ENCODE results near the gene RAB29. TPM values are rescaled to one million over a fixed set of nuclear protein-coding genes. Genes with fewer than 3 reads are reported as not detected.

Gene RAB29
- total and polyA plus RNA-seq, 2 experiments from 2014 or later = 16.8 to 18.1 TPM

- Histone ChIP-seq H3F3A (ENCODE audit: insufficient read depth) (no peaks in the 10 kb centered on the region), H4K20me1 (ENCODE audit: insufficient read depth) (no peaks in the 10 kb centered on the region)
These were observed 26.8 kb upstream of the RAB29 start for GRCh38 chr1:205802060-205802459.

GRCh38 chr1:205800981-205801703, 25.9 kb upstream of the RAB29 start:
- peaks cover 14% of the 10 kb centered on the region for H3K4me1 ChIP-seq (ENCODE audit: insufficient read depth)
- no peak overlapping the region for H3K4me2 ChIP-seq (ENCODE audit: unreplicated experiment)
- no peak overlapping the region for H3K4me3 ChIP-seq
- H4K20me1 ChIP-seq (ENCODE audit: insufficient read depth) = no peaks in the 10 kb centered on the region
- 79 to 81% methylated on average over 7 of the region's 7 CpGs for WGBS, 2 experiments (ENCODE audit: low coverage in 1 of 2, low lambda C conversion rate in 2 of 2, missing lambda C conversion rate in 2 of 2)
- H3K36me3 ChIP-seq (ENCODE audit: low read depth) = 0 out of 2 replicates have a peak, but pooled peaks cover 5% of the 10 kb centered on the region
- no peak for DNase-seq
- H3K9ac ChIP-seq = no peak overlapping the region
- in situ Hi-C loops (cut with MboI) = no loop called here
- TF ChIP-seq EZH2phosphoT487 (IDR thresholded peaks at IDR 0.05; ENCODE audit: insufficient read depth, low read depth) = no peak
- TF ChIP-seq EZH2 (IDR thresholded peaks at IDR 0.05; ENCODE audit: insufficient read depth, poor library complexity, severe bottlenecking) = no peak
- no peaks in the 10 kb centered on the region for H3K9me3 ChIP-seq (ENCODE audit: low read depth)
- H3F3A ChIP-seq (ENCODE audit: insufficient read depth) = no peaks in the 10 kb centered on the region
- H2AFZ ChIP-seq = no peak overlapping the region
- H3K9me2 ChIP-seq (ENCODE audit: insufficient read depth) = no peaks in the 10 kb centered on the region
- no peak overlapping the region for H3K27ac ChIP-seq
- no peaks in the 10 kb centered on the region for H3K27me3 ChIP-seq (replicated peaks; ENCODE audit: insufficient read depth)
- H3K79me2 ChIP-seq (ENCODE audit: insufficient read depth) = peaks cover 37% of the 10 kb centered on the region

More at GRCh38 chr1:205802060-205802459, 26.8 kb upstream of the RAB29 start:
- Histone ChIP-seq H3K4me3 (no peak overlapping the region), H3K9me2 (ENCODE audit: insufficient read depth) (no peaks in the 10 kb centered on the region), H3K9me3 (ENCODE audit: low read depth) (no peaks in the 10 kb centered on the region), H3K27me3 (replicated peaks; ENCODE audit: insufficient read depth) (no peaks in the 10 kb centered on the region), H2AFZ (no peak overlapping the region), H3K4me2 (ENCODE audit: unreplicated experiment) (no peak overlapping the region), H3K27ac (no peak overlapping the region), H3K9ac (no peak overlapping the region), H3K4me1 (ENCODE audit: insufficient read depth) (peaks cover 14% of the 10 kb centered on the region), H3K36me3 (ENCODE audit: low read depth) (0 out of 2 replicates have a peak, but pooled peaks cover 5% of the 10 kb centered on the region), H3K79me2 (ENCODE audit: insufficient read depth) (peaks cover 40% of the 10 kb centered on the region)
- TF ChIP-seq EZH2phosphoT487 (IDR thresholded peaks at IDR 0.05; ENCODE audit: insufficient read depth, low read depth) = no peak
- no peak for TF ChIP-seq EZH2 (IDR thresholded peaks at IDR 0.05; ENCODE audit: insufficient read depth, poor library complexity, severe bottlenecking)
- in situ Hi-C loops (cut with MboI) = no loop called here
- DNase-seq = no peak
- 97 to 99% methylated on average over 8 of the region's 8 CpGs for WGBS, 2 experiments (ENCODE audit: low coverage in 1 of 2, low lambda C conversion rate in 2 of 2, missing lambda C conversion rate in 2 of 2)

GRCh38 chr1:205800427-205800826, 25.1 kb upstream of the RAB29 start:
- 73 to 89% methylated on average over 6 to 7 of the region's 7 CpGs for WGBS, 2 experiments (ENCODE audit: low coverage in 1 of 2, low lambda C conversion rate in 2 of 2, missing lambda C conversion rate in 2 of 2)
- Histone ChIP-seq H3K27ac (no peak overlapping the region), H3K36me3 (ENCODE audit: low read depth) (0 out of 2 replicates have a peak, but pooled peaks cover 5% of the 10 kb centered on the region), H2AFZ (no peak overlapping the region), H3K27me3 (replicated peaks; ENCODE audit: insufficient read depth) (no peaks in the 10 kb centered on the region), H3F3A (ENCODE audit: insufficient read depth) (no peaks in the 10 kb centered on the region), H3K4me3 (no peak overlapping the region), H3K9ac (no peak overlapping the region), H3K4me2 (ENCODE audit: unreplicated experiment) (no peak overlapping the region), H3K9me3 (ENCODE audit: low read depth) (no peaks in the 10 kb centered on the region), H3K79me2 (ENCODE audit: insufficient read depth) (peaks cover 33% of the 10 kb centered on the region), H3K9me2 (ENCODE audit: insufficient read depth) (no peaks in the 10 kb centered on the region), H4K20me1 (ENCODE audit: insufficient read depth) (no peaks in the 10 kb centered on the region), H3K4me1 (ENCODE audit: insufficient read depth) (peaks cover 10% of the 10 kb centered on the region)
- DNase-seq = no peak
- in situ Hi-C loops (cut with MboI) = no loop called here
- TF ChIP-seq EZH2phosphoT487 (IDR thresholded peaks at IDR 0.05; ENCODE audit: insufficient read depth, low read depth) = no peak
- no peak for TF ChIP-seq EZH2 (IDR thresholded peaks at IDR 0.05; ENCODE audit: insufficient read depth, poor library complexity, severe bottlenecking)

- H4K20me1 ChIP-seq (ENCODE audit: insufficient read depth) = no peaks in the 10 kb centered on the region
- no peaks in the 10 kb centered on the region for H3K27me3 ChIP-seq (replicated peaks; ENCODE audit: insufficient read depth)
- H3K9ac ChIP-seq = no peak overlapping the region
- in situ Hi-C loops (cut with MboI) = loop anchor here (10.0 kb wide), 1 partner anchor 186 kb away; no protein-coding TSS in a partner anchor
- no peaks in the 10 kb centered on the region for H3K9me2 ChIP-seq (ENCODE audit: insufficient read depth)
- H3K4me2 ChIP-seq (ENCODE audit: unreplicated experiment) = no peak overlapping the region
- H3K36me3 ChIP-seq (ENCODE audit: low read depth) = 0 out of 2 replicates have a peak, but pooled peaks cover 5% of the 10 kb centered on the region
- no peaks in the 10 kb centered on the region for H3F3A ChIP-seq (ENCODE audit: insufficient read depth)
- WGBS, 2 experiments (ENCODE audit: low coverage in 1 of 2, low lambda C conversion rate in 2 of 2, missing lambda C conversion rate in 2 of 2) = 92 to 95% methylated on average over 5 of the region's 5 CpGs
- no peak for DNase-seq
- H3K79me2 ChIP-seq (ENCODE audit: insufficient read depth) = peaks cover 15% of the 10 kb centered on the region
- H2AFZ ChIP-seq = no peak overlapping the region
- H3K4me3 ChIP-seq = no peak overlapping the region
- TF ChIP-seq EZH2 (IDR thresholded peaks at IDR 0.05; ENCODE audit: insufficient read depth, poor library complexity, severe bottlenecking) (no peak), EZH2phosphoT487 (IDR thresholded peaks at IDR 0.05; ENCODE audit: insufficient read depth, low read depth) (no peak)
- no peaks in the 10 kb centered on the region for H3K4me1 ChIP-seq (ENCODE audit: insufficient read depth)
- no peak overlapping the region for H3K27ac ChIP-seq
- no peaks in the 10 kb centered on the region for H3K9me3 ChIP-seq (ENCODE audit: low read depth)
These were observed 23.3 kb upstream of the RAB29 start for GRCh38 chr1:205798577-205798976.

Measured in GM23248 (cell line).